Transverse colon (tissue), 4 donors: ENCODE measurements around the gene PMF1. TPM values are rescaled to one million over a fixed set of nuclear protein-coding genes. Genes with fewer than 3 reads are reported as not detected.

ENCODE experiments used
- DNase-seq: peaks from one replicate; pipeline ENCODE4 v3.0.0-alpha.2; 2019
- H3K27ac ChIP-seq, 4 donors: fragments of 200-600 bp; sonication (generic); 2 replicates each; pipeline ENCODE4 v1.5.1; 2016 to 2018; ENCODE audit warnings: inconsistent platforms in 4 of 4
- H3K27me3 ChIP-seq: fragments of 200-600 bp; sonication (generic); 2 replicates; pipeline ENCODE4 v1.5.1; 2017; ENCODE audit warnings: inconsistent platforms
- H3K36me3 ChIP-seq, 4 donors: fragments of 200-600 bp; sonication (generic); 2 replicates each; pipeline ENCODE4 v1.5.1; 2017 to 2019; ENCODE audit warnings: inconsistent platforms in 4 of 4
- H3K4me1 ChIP-seq, 4 donors: fragments of 200-600 bp; sonication (generic); 2 replicates each; pipeline ENCODE4 v1.5.1; 2017 to 2020; ENCODE audit warnings: inconsistent platforms in 4 of 4
- H3K4me3 ChIP-seq, 4 donors: fragments of 200-600 bp; sonication (generic); 1 replicate in 1 of 4; 2 replicates in 3 of 4; pipeline versions ENCODE4 v1.5.1 to v1.6.1; 2017 to 2019; ENCODE audit warnings: inconsistent platforms in 4 of 4
- H3K9me3 ChIP-seq, 2 donors: fragments of 200-600 bp; sonication (generic); 2 replicates each; pipeline ENCODE4 v1.5.1; 2017 to 2019; ENCODE audit warnings: inconsistent platforms in 2 of 2
- EP300 ChIP-seq: sonication (generic); formaldehyde crosslinking; IDR thresholded peaks from one replicate; pipeline ENCODE4 v1.6.1; 2017; ENCODE audit warnings: antibody characterized with exemption, low read depth
- POLR2A ChIP-seq: fragments of 450-650 bp; IDR thresholded peaks from one replicate; pipeline ENCODE4 v1.6.1; 2016; ENCODE audit warnings: antibody characterized with exemption, mild to moderate bottlenecking, moderate library complexity
- POLR2AphosphoS5 ChIP-seq, 3 donors: sonication (generic); formaldehyde crosslinking; IDR thresholded peaks; one replicate each; pipeline ENCODE4 v1.6.1; 2016; ENCODE audit warnings: antibody characterized with exemption in 3 of 3
- WGBS, 2 donors: methylation state at CpG; one replicate each; pipeline ENCODE4 v1.1.5; 2018; ENCODE audit warnings: low coverage in 1 of 2; 5-methylcytosine and 5-hydroxymethylcytosine counted together
- in situ Hi-C, 4 donors: fragments of 200-750 bp; cut with MboI; loops; one replicate each; pipeline versions ENCODE4 v1.15.0 to v1.15.1; 2017; ENCODE audit warnings: low sequenced_read_pairs in 3 of 4, low pct_ligation_motif_present in 1 of 4, low pct_unique_long_range_greater_than_20kb in 1 of 4
- intact Hi-C: fragments of 100-400 bp; cut with DNase I; formaldehyde crosslinking; loops from one replicate; pipeline ENCODE4 v1.15.1; 2023; ENCODE audit warnings: low total_unique reads
- total RNA-seq, 4 donors: library from RNA; depleted of rRNA; stranded (reverse); fragments of >200 nt; gene quantifications; one replicate each; pipeline ENCODE4 v1.1.0, GENCODE V29; 2016
- TF ChIP-seq, protein P1 (sequence below), 5 experiments: fragments of 200-600 bp in 3 of 5; fragments of 450-650 bp in 2 of 5; sonication (generic) in 3 of 5; IDR thresholded peaks; 1 replicate in 2 of 5; 2 replicates in 3 of 5; pipeline ENCODE4 v1.5.1; 2016 to 2017; ENCODE audit warnings: antibody characterized with exemption in 5 of 5, inconsistent platforms in 3 of 5, mild to moderate bottlenecking in 2 of 5, moderate library complexity in 1 of 5

The PMF1 gene
- total RNA-seq, 4 donors from 2014 or later, result 29.9 to 67.3 (median 52.3) TPM

DNA sequence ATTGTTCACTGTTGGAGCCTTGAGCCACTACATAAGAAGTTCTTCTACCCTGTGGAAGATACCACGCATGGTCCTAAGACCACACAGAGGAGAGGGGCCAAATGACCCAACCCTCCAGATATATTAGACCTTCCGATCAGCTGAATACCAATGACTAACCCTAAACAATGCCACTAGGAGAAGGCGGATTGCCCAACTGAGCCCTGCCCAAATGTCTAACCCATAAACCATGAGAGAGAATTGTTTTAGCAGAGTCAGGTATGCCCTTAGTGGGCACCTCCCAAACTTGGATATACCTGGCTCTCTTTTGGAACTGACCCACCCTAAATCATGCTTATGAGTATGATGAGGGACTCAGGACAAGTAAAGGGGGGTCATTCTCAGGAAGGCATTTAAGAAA is 57.5 kb downstream of the PMF1 start:
- in situ Hi-C loops, result no loop called here
- no peak for DNase-seq
- intact Hi-C loops, result no loop called here
- no peaks in the 10 kb centered on the region for H3K9me3 ChIP-seq
- no peaks in the 10 kb centered on the region for H3K27me3 ChIP-seq
- no peak overlapping the region for H3K27ac ChIP-seq
- 95% methylated on average over 3 of the region's 3 CpGs; no CpG with 5 or more reads in 1 of the 2 donors for WGBS, 2 donors
- TF ChIP-seq POLR2A, result no peak
- no peaks in the 10 kb centered on the region for H3K4me1 ChIP-seq
- peaks cover 0 to 93% (median 46%) of the 10 kb centered on the region in 4 donors for H3K36me3 ChIP-seq
- H3K4me3 ChIP-seq, result no peak overlapping the region

DNA sequence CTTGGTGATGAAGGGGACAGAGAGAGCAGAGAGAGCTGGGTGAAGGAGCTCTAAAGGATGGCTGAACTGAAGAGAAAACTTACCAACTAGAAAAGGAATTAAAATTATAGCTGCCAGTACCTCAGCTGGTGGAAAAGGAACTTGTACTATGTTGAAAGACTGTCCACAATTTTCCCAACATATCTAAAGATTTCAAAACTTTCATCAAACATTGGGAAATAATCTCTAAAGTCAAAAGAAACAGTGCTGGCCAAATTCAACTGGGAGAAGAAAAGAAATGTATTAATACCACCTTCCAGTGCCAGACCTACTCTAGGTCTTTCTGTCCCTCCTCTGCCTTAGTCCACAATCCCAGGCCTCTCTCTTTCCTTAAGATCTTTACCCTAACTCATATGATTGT is 63.7 kb downstream of the PMF1 start:
- H3K9me3 ChIP-seq, result no peaks in the 10 kb centered on the region
- H3K4me3 ChIP-seq, result no peak overlapping the region
- H3K36me3 ChIP-seq, result peaks cover 0 to 66% (median 31%) of the 10 kb centered on the region in 4 donors
- H3K4me1 ChIP-seq, result peaks cover 4 to 20% (median 6%) of the 10 kb centered on the region in 4 donors
- no peak for DNase-seq
- no peak for TF ChIP-seq EP300
- TF ChIP-seq POLR2A, result no peak
- H3K27me3 ChIP-seq, result no peaks in the 10 kb centered on the region
- intact Hi-C loops, result no loop called here
- in situ Hi-C loops, result no loop called here
- no peak overlapping the region for H3K27ac ChIP-seq

DNA sequence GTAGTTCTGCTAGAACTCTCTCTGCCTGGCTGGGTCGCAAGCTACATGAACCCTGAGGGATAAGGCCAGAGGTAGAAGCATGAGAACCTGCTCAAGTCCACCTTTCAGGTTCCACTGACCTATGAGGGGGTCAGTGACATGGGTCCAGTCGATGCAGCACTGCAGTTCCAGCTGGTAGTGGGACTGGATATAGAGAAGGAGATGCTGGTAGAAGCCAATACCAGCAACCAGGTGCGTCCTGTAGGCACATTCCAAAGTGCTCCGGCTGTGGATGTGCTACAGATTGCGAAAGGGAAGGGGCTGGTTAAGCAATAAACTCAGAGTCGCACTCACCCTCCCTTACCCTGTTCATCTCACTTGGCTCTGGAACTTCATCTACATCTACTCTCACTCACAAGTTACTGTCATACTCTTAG is 64.2 kb downstream of the PMF1 start:
- no peaks in the 10 kb centered on the region for H3K9me3 ChIP-seq
- no peak for TF ChIP-seq POLR2A
- TF ChIP-seq POLR2AphosphoS5 (IDR thresholded peaks at IDR 0.05), result no peak
- no peak for TF ChIP-seq EP300
- TF ChIP-seq, protein P1, sequence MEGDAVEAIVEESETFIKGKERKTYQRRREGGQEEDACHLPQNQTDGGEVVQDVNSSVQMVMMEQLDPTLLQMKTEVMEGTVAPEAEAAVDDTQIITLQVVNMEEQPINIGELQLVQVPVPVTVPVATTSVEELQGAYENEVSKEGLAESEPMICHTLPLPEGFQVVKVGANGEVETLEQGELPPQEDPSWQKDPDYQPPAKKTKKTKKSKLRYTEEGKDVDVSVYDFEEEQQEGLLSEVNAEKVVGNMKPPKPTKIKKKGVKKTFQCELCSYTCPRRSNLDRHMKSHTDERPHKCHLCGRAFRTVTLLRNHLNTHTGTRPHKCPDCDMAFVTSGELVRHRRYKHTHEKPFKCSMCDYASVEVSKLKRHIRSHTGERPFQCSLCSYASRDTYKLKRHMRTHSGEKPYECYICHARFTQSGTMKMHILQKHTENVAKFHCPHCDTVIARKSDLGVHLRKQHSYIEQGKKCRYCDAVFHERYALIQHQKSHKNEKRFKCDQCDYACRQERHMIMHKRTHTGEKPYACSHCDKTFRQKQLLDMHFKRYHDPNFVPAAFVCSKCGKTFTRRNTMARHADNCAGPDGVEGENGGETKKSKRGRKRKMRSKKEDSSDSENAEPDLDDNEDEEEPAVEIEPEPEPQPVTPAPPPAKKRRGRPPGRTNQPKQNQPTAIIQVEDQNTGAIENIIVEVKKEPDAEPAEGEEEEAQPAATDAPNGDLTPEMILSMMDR (IDR thresholded peaks at IDR 0.05), result no peak
- peaks cover 8 to 25% (median 10%) of the 10 kb centered on the region in 4 donors for H3K4me1 ChIP-seq
- no peak overlapping the region for H3K4me3 ChIP-seq
- intact Hi-C loops, result no loop called here
- peaks cover 0 to 62% (median 30%) of the 10 kb centered on the region in 4 donors for H3K36me3 ChIP-seq
- H3K27me3 ChIP-seq, result no peaks in the 10 kb centered on the region
- in situ Hi-C loops, result no loop called here
- WGBS, 2 donors, result 87 to 100% methylated on average over 1 to 6 of the region's 6 CpGs
- no peak overlapping the region for H3K27ac ChIP-seq
- no peak for DNase-seq

DNA sequence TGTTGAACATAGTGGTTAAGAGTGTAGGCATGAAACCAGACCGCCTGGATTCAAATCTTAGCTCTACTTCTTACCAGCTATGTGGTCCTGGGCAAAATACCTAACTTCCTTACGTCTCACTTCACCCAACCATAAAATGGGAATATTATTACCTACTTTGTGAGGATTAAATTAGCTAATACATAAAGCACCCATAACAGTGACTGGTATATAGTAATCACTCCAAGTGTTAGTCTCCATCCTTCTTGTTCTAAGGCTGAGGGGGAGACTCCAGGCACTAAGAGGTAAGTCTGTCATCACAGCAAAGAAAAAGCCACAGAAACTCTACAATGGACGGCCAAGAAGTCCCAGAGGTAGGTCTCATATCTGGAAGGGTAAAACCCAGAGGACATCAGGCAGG is 67.0 kb downstream of the PMF1 start:
- H3K27ac ChIP-seq, result no peak overlapping the region
- 86 to 88% methylated on average over 2 to 3 of the region's 3 CpGs for WGBS, 2 donors
- no peak for DNase-seq
- peaks cover 8 to 39% (median 21%) of the 10 kb centered on the region in 4 donors for H3K4me1 ChIP-seq
- no peak overlapping the region for H3K4me3 ChIP-seq
- no peaks in the 10 kb centered on the region for H3K27me3 ChIP-seq
- peaks cover 0 to 34% (median 15%) of the 10 kb centered on the region in 4 donors for H3K36me3 ChIP-seq
- intact Hi-C loops, result no loop called here
- in situ Hi-C loops, result no loop called here
- no peaks in the 10 kb centered on the region for H3K9me3 ChIP-seq
- TF ChIP-seq POLR2AphosphoS5 (IDR thresholded peaks at IDR 0.05), result no peak
- TF ChIP-seq, protein P1 (IDR thresholded peaks at IDR 0.05), result no peak
- no peak for TF ChIP-seq POLR2A
- no peak for TF ChIP-seq EP300

DNA sequence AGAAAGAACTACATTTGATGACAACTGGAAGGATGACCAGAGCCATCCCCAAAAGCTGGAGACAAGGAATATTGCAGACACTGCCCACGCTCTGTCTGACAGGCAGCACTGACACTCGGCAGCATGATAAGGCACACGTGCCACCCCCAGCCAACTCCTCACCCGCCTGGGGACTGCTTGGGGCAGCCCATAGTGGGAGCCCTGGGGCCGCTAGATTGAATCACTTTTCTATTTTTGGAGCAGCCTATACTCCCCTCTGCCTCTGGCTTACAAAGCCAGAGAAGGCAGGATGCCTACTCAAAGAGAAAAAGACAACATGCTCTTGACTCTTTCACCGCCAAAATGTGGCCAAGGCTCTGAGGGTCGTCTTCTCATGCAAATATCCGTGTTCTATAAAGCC is 68.5 kb downstream of the PMF1 start:
- DNase-seq, result no peak
- TF ChIP-seq POLR2A, result no peak
- TF ChIP-seq, protein P1 (IDR thresholded peaks at IDR 0.05), result no peak
- no peak for TF ChIP-seq EP300
- no peak for TF ChIP-seq POLR2AphosphoS5 (IDR thresholded peaks at IDR 0.05)
- H3K9me3 ChIP-seq, result no peaks in the 10 kb centered on the region
- H3K27me3 ChIP-seq, result no peaks in the 10 kb centered on the region
- peaks cover 8 to 39% (median 21%) of the 10 kb centered on the region in 4 donors for H3K4me1 ChIP-seq
- peak overlapping the region in 3 of 4 donors; percentile 90 to 95 (median 91) for H3K27ac ChIP-seq
- intact Hi-C loops, result no loop called here
- in situ Hi-C loops, result no loop called here
- 28% methylated on average over 8 of the region's 8 CpGs; no CpG with 5 or more reads in 1 of the 2 donors for WGBS, 2 donors
- H3K4me3 ChIP-seq, result peak overlapping the region in 3 of 4 donors; percentile 79 to 90 (median 86)
- peaks cover 0 to 21% (median 9%) of the 10 kb centered on the region in 4 donors for H3K36me3 ChIP-seq
